GM23338 (cell line): ENCODE results near the gene RAPGEFL1. TPM values are rescaled to one million over a fixed set of nuclear protein-coding genes. Genes with fewer than 3 reads are reported as not detected.

ENCODE experiments used
- ATAC-seq: fragments of 200-7000 bp; cut with Tn5 transposase; 3 replicates; pipeline ENCODE4 v1.9.1; 2020
- DNase-seq: peaks from one replicate; pipeline ENCODE4 v3.0.0-alpha.2; 2015; ENCODE audit warnings: low spot score
- H2AFZ ChIP-seq: fragments of 200-600 bp; sonication (generic); 2 replicates; pipeline ENCODE4 v1.8.0; 2016; ENCODE audit warnings: antibody characterized with exemption, mild to moderate bottlenecking, moderate library complexity
- H3F3A ChIP-seq: fragments of 200-600 bp; sonication (generic); replicated peaks from 2 replicates; pipeline ENCODE4 v1.8.0; 2017; ENCODE audit warnings: antibody characterized with exemption, mixed run types, low read depth
- H3K27ac ChIP-seq: fragments of 200-600 bp; sonication (generic); 2 replicates; pipeline ENCODE4 v1.6.1; 2016; ENCODE audit warnings: low read depth
- H3K27me3 ChIP-seq: fragments of 200-600 bp; sonication (generic); 2 replicates; pipeline ENCODE4 v1.8.0; 2016; ENCODE audit warnings: mild to moderate bottlenecking, mixed run types, moderate library complexity; ENCODE audit not compliant: insufficient read depth
- H3K36me3 ChIP-seq: fragments of 200-600 bp; sonication (generic); 2 replicates; pipeline ENCODE4 v1.8.0; 2016; ENCODE audit warnings: mild to moderate bottlenecking; ENCODE audit not compliant: insufficient read depth
- H3K4me1 ChIP-seq: fragments of 200-600 bp; sonication (generic); 2 replicates; pipeline ENCODE4 v1.8.0; 2016; ENCODE audit warnings: mild to moderate bottlenecking, moderate library complexity; ENCODE audit not compliant: insufficient read depth
- H3K4me2 ChIP-seq: fragments of 200-600 bp; sonication (generic); 2 replicates; pipeline ENCODE4 v1.7.1; 2017; ENCODE audit warnings: mixed run types
- H3K4me3 ChIP-seq: fragments of 200-600 bp; sonication (generic); 2 replicates; pipeline ENCODE4 v1.6.1; 2016; ENCODE audit warnings: mixed run types
- H3K79me2 ChIP-seq: fragments of 200-600 bp; sonication (generic); replicated peaks from 2 replicates; pipeline ENCODE4 v1.8.0; 2017; ENCODE audit warnings: mild to moderate bottlenecking; ENCODE audit not compliant: insufficient read depth
- H3K9me2 ChIP-seq: fragments of 200-600 bp; sonication (generic); 2 replicates; pipeline ENCODE4 v1.8.0; 2017; ENCODE audit not compliant: insufficient read depth
- H4K20me1 ChIP-seq: fragments of 200-600 bp; sonication (generic); replicated peaks from 2 replicates; pipeline ENCODE4 v1.8.0; 2017; ENCODE audit warnings: mild to moderate bottlenecking; ENCODE audit not compliant: insufficient read depth
- H3K27ac Mint-ChIP-seq: 2 replicates; pipeline ENCODE4 v1.8.0; 2020; ENCODE audit warnings: inconsistent platforms, mild to moderate bottlenecking, moderate library complexity, mixed read lengths
- H3K27me3 Mint-ChIP-seq: 3 replicates; pipeline ENCODE4 v1.8.0; 2022; ENCODE audit warnings: low read depth, mild to moderate bottlenecking, moderate library complexity, mixed read lengths, inconsistent platforms; ENCODE audit not compliant: insufficient read depth, poor library complexity
- H3K36me3 Mint-ChIP-seq: 3 replicates; pipeline ENCODE4 v1.8.0; 2021; ENCODE audit warnings: low read depth, mild to moderate bottlenecking, inconsistent platforms, moderate library complexity, mixed read lengths
- H3K4me1 Mint-ChIP-seq: 3 replicates; pipeline ENCODE4 v1.8.0; 2020; ENCODE audit warnings: mild to moderate bottlenecking, inconsistent platforms, mixed read lengths
- H3K4me3 Mint-ChIP-seq: 3 replicates; pipeline ENCODE4 v1.8.0; 2021; ENCODE audit warnings: moderate library complexity, mild to moderate bottlenecking, inconsistent platforms, mixed read lengths
- H3K9me3 Mint-ChIP-seq: 3 replicates; pipeline ENCODE4 v1.8.0; 2020; ENCODE audit warnings: moderate library complexity, mild to moderate bottlenecking, inconsistent platforms, mixed read lengths
- EZH2phosphoT487 ChIP-seq: fragments of 200-600 bp; sonication (generic); IDR thresholded peaks from one replicate; pipeline ENCODE4 v1.8.1; 2018; ENCODE audit warnings: antibody characterized with exemption; ENCODE audit not compliant: unreplicated experiment
- polyA plus RNA-seq: library from polyadenylated mRNA; unstranded; fragments of >200 nt; fragmentation: Nextera tagmentation; extraction: Ambion mirVana; gene quantifications from 2 replicates; pipeline ENCODE4 v1.2.1, GENCODE V29; 2016
- total RNA-seq: library from RNA; depleted of rRNA; stranded (reverse); fragments of >200 nt; shearing (Covaris generic); gene quantifications from 2 replicates; pipeline ENCODE4 v1.2.3, GENCODE V29; 2014
- TF ChIP-seq, protein P1 (sequence below): fragments of 250-450 bp; sonication (Bioruptor Pico); IDR thresholded peaks from 2 replicates; pipeline ENCODE4 v1.5.0; 2020; ENCODE audit warnings: mild to moderate bottlenecking, moderate library complexity
- TF ChIP-seq, protein P2 (sequence below): IDR thresholded peaks from 2 replicates; pipeline ENCODE4 v1.6.1; 2016; ENCODE audit warnings: antibody characterized with exemption
- TF ChIP-seq, protein P3 (sequence below), 2 experiments: fragments of 200-600 bp in 1 of 2; sonication (generic) in 1 of 2; conservative IDR thresholded peaks; 2 replicates each; pipeline versions ENCODE4 v1.5.1 to v1.6.1; 2016 to 2017; ENCODE audit warnings: antibody characterized with exemption in 2 of 2, low read depth in 2 of 2, mild to moderate bottlenecking in 2 of 2, moderate library complexity in 1 of 2
- TF ChIP-seq, protein P4 (sequence below): IDR thresholded peaks from one replicate; pipeline ENCODE4 v1.6.1; 2018; ENCODE audit warnings: antibody characterized with exemption; ENCODE audit not compliant: unreplicated experiment

The RAPGEFL1 gene
- total and polyA plus RNA-seq, 2 experiments from 2014 or later, result 6.7 to 14.0 TPM

DNA sequence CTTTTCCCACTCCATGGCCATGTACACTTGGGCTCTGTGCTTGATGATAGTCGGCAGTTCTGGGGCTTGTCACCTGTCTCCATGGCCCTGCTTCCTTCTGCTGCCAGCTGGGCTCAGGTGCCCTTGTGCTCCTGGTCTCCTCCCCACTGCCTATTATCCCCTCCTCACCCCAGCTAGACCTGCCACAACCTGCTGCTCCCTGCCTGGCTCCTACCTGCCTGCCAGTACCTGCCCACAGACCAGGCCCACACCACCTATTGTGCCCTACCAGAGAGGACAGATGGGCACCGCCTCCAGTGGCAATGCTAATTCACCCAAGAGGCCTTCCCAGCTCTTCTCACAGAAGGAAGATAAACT is 538 bp upstream of the RAPGEFL1 start (continued):
- TF ChIP-seq, protein P1, sequence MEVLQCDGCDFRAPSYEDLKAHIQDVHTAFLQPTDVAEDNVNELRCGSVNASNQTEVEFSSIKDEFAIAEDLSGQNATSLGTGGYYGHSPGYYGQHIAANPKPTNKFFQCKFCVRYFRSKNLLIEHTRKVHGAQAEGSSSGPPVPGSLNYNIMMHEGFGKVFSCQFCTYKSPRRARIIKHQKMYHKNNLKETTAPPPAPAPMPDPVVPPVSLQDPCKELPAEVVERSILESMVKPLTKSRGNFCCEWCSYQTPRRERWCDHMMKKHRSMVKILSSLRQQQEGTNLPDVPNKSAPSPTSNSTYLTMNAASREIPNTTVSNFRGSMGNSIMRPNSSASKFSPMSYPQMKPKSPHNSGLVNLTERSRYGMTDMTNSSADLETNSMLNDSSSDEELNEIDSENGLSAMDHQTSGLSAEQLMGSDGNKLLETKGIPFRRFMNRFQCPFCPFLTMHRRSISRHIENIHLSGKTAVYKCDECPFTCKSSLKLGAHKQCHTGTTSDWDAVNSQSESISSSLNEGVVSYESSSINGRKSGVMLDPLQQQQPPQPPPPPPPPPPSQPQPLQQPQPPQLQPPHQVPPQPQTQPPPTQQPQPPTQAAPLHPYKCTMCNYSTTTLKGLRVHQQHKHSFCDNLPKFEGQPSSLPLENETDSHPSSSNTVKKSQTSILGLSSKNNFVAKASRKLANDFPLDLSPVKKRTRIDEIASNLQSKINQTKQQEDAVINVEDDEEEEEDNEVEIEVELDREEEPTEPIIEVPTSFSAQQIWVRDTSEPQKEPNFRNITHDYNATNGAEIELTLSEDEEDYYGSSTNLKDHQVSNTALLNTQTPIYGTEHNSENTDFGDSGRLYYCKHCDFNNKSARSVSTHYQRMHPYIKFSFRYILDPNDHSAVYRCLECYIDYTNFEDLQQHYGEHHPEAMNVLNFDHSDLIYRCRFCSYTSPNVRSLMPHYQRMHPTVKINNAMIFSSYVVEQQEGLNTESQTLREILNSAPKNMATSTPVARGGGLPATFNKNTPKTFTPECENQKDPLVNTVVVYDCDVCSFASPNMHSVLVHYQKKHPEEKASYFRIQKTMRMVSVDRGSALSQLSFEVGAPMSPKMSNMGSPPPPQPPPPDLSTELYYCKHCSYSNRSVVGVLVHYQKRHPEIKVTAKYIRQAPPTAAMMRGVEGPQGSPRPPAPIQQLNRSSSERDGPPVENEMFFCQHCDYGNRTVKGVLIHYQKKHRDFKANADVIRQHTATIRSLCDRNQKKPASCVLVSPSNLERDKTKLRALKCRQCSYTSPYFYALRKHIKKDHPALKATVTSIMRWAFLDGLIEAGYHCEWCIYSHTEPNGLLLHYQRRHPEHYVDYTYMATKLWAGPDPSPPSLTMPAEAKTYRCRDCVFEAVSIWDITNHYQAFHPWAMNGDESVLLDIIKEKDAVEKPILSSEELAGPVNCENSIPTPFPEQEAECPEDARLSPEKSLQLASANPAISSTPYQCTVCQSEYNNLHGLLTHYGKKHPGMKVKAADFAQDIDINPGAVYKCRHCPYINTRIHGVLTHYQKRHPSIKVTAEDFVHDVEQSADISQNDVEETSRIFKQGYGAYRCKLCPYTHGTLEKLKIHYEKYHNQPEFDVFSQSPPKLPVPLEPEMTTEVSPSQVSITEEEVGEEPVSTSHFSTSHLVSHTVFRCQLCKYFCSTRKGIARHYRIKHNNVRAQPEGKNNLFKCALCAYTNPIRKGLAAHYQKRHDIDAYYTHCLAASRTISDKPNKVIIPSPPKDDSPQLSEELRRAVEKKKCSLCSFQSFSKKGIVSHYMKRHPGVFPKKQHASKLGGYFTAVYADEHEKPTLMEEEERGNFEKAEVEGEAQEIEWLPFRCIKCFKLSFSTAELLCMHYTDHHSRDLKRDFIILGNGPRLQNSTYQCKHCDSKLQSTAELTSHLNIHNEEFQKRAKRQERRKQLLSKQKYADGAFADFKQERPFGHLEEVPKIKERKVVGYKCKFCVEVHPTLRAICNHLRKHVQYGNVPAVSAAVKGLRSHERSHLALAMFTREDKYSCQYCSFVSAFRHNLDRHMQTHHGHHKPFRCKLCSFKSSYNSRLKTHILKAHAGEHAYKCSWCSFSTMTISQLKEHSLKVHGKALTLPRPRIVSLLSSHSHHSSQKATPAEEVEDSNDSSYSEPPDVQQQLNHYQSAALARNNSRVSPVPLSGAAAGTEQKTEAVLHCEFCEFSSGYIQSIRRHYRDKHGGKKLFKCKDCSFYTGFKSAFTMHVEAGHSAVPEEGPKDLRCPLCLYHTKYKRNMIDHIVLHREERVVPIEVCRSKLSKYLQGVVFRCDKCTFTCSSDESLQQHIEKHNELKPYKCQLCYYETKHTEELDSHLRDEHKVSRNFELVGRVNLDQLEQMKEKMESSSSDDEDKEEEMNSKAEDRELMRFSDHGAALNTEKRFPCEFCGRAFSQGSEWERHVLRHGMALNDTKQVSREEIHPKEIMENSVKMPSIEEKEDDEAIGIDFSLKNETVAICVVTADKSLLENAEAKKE, result no peak
- TF ChIP-seq, protein P2, sequence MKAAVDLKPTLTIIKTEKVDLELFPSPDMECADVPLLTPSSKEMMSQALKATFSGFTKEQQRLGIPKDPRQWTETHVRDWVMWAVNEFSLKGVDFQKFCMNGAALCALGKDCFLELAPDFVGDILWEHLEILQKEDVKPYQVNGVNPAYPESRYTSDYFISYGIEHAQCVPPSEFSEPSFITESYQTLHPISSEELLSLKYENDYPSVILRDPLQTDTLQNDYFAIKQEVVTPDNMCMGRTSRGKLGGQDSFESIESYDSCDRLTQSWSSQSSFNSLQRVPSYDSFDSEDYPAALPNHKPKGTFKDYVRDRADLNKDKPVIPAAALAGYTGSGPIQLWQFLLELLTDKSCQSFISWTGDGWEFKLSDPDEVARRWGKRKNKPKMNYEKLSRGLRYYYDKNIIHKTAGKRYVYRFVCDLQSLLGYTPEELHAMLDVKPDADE, result no peak

DNA sequence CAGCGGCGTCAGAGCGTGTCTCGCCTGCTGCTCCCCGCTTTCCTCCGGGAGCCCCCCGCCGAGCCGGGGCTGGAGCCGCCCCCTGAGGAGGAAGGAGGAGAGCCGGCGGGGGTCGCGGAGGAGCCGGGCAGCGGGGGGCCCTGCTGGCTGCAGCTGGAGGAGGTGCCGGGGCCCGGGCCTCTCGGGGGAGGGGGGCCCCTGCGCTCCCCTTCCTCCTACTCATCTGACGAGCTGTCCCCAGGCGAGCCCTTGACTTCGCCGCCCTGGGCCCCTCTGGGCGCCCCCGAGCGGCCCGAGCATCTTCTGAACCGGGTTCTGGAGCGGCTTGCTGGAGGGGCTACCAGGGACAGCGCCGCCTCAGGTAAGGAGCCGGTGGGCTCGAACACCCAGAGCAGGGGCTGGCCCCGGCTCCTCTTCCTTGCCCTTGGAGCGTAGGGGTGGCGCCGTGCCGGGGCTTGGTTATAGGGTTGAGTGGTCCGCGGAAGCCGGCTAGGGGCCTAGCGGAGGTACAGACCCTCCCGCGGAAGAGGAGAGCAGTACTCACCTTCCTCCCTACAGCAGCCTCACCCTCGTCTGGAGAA is 841 bp downstream of the RAPGEFL1 start:
- Histone ChIP-seq H3K79me2 (no peaks in the 10 kb centered on the region), H4K20me1 (peaks cover 8% of the 10 kb centered on the region; the same call in 1 of the 2 replicates), H3F3A (peaks cover 11% of the 10 kb centered on the region; the same call in 1 of the 2 replicates), H3K4me2 (peak overlapping the region; percentile 99), H3K9me2 (no peaks in the 10 kb centered on the region), H3K36me3 (no peaks in the 10 kb centered on the region), H3K4me3 (peak overlapping the region; percentile 90), H3K27me3 (no peaks in the 10 kb centered on the region), H2AFZ (no peak overlapping the region), H3K27ac (no peak overlapping the region), H3K4me1 (no peaks in the 10 kb centered on the region; the same call in 1 of the 2 replicates)
- H3K4me3 Mint-ChIP-seq, result peak overlapping the region; percentile 67
- peaks cover 32% of the 10 kb centered on the region for H3K4me1 Mint-ChIP-seq
- no peaks in the 10 kb centered on the region; the same call in 2 of the 3 replicates for H3K9me3 Mint-ChIP-seq
- DNase-seq (peak; percentile 78), ATAC-seq (peak; percentile 69)
- H3K36me3 Mint-ChIP-seq, result peaks cover 21% of the 10 kb centered on the region
- H3K27ac Mint-ChIP-seq, result no peak overlapping the region
- H3K27me3 Mint-ChIP-seq, result peaks cover 15% of the 10 kb centered on the region
- TF ChIP-seq, protein P3, sequence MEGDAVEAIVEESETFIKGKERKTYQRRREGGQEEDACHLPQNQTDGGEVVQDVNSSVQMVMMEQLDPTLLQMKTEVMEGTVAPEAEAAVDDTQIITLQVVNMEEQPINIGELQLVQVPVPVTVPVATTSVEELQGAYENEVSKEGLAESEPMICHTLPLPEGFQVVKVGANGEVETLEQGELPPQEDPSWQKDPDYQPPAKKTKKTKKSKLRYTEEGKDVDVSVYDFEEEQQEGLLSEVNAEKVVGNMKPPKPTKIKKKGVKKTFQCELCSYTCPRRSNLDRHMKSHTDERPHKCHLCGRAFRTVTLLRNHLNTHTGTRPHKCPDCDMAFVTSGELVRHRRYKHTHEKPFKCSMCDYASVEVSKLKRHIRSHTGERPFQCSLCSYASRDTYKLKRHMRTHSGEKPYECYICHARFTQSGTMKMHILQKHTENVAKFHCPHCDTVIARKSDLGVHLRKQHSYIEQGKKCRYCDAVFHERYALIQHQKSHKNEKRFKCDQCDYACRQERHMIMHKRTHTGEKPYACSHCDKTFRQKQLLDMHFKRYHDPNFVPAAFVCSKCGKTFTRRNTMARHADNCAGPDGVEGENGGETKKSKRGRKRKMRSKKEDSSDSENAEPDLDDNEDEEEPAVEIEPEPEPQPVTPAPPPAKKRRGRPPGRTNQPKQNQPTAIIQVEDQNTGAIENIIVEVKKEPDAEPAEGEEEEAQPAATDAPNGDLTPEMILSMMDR (conservative IDR thresholded peaks at IDR 0.05; ENCODE audit: low read depth in 2 of 2), result peak; percentile 23 to 52; a peak in 3 of 4 replicates
- TF ChIP-seq EZH2phosphoT487, result no peak
- TF ChIP-seq, protein P4, sequence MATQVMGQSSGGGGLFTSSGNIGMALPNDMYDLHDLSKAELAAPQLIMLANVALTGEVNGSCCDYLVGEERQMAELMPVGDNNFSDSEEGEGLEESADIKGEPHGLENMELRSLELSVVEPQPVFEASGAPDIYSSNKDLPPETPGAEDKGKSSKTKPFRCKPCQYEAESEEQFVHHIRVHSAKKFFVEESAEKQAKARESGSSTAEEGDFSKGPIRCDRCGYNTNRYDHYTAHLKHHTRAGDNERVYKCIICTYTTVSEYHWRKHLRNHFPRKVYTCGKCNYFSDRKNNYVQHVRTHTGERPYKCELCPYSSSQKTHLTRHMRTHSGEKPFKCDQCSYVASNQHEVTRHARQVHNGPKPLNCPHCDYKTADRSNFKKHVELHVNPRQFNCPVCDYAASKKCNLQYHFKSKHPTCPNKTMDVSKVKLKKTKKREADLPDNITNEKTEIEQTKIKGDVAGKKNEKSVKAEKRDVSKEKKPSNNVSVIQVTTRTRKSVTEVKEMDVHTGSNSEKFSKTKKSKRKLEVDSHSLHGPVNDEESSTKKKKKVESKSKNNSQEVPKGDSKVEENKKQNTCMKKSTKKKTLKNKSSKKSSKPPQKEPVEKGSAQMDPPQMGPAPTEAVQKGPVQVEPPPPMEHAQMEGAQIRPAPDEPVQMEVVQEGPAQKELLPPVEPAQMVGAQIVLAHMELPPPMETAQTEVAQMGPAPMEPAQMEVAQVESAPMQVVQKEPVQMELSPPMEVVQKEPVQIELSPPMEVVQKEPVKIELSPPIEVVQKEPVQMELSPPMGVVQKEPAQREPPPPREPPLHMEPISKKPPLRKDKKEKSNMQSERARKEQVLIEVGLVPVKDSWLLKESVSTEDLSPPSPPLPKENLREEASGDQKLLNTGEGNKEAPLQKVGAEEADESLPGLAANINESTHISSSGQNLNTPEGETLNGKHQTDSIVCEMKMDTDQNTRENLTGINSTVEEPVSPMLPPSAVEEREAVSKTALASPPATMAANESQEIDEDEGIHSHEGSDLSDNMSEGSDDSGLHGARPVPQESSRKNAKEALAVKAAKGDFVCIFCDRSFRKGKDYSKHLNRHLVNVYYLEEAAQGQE, result peak; percentile 68
